DMS79 treated with DMSO at 0.1 percent for 48 hours (cell line): ENCODE measurements around the gene UBE2Z.
A peak's percentile ranks its signal among the peaks of the same experiment; 100 is the strongest.
"Not testable (repeated sequence)": the region's sequence is repeated elsewhere in the genome, so short reads cannot be mapped to it uniquely, and the experiment has no call there.

Source experiments
- DNase-seq: peaks from one replicate; lab custom pipeline; 2025; lab: John Stamatoyannopoulos, UW

UBE2Z gene

GRCh38 chr17:48908047-48908843 lies at the start of gene UBE2Z:
Gene UBE2Z (plus strand): TSS chr17:48908407. CDS start chr17:48908504, 97 bp downstream.
- DNase-seq = peak; percentile 79

- no peak for DNase-seq
Observed at GRCh38 chr17:48860034-48860433, 48.2 kb upstream of the UBE2Z start.

GRCh38 chr17:48860456-48860855 lies 47.8 kb upstream of the UBE2Z start:
- DNase-seq = no peak

- no peak for DNase-seq
Observed at GRCh38 chr17:48868916-48869500, 39.2 kb upstream of the UBE2Z start.

GRCh38 chr17:48869821-48870318 lies 38.3 kb upstream of the UBE2Z start:
- DNase-seq = no peak

- no peak for DNase-seq
Observed at GRCh38 chr17:48871035-48871550, 37.1 kb upstream of the UBE2Z start.

- no peak for DNase-seq
Observed at GRCh38 chr17:48871551-48872351, 36.5 kb upstream of the UBE2Z start.

- not testable (repeated sequence) for DNase-seq
Observed at GRCh38 chr17:48872409-48872808, 35.8 kb upstream of the UBE2Z start.

GRCh38 chr17:48873209-48873608 lies 35.0 kb upstream of the UBE2Z start:
- DNase-seq = no peak

GRCh38 chr17:48873696-48874443 lies 34.3 kb upstream of the UBE2Z start:
- DNase-seq = no peak

GRCh38 chr17:48878920-48879898 lies 29.0 kb upstream of the UBE2Z start:
- peak; percentile 49 for DNase-seq

- no peak for DNase-seq
Observed at GRCh38 chr17:48882272-48882671, 25.9 kb upstream of the UBE2Z start.

GRCh38 chr17:48883171-48883570 lies 25.0 kb upstream of the UBE2Z start:
- no peak for DNase-seq

- no peak for DNase-seq
Observed at GRCh38 chr17:48890086-48890485, 18.1 kb upstream of the UBE2Z start.

- no peak for DNase-seq
Observed at GRCh38 chr17:48892940-48893645, 15.1 kb upstream of the UBE2Z start.

- DNase-seq = no peak
Observed at GRCh38 chr17:48893646-48894508, 14.3 kb upstream of the UBE2Z start.

- no peak for DNase-seq
Observed at GRCh38 chr17:48894886-48895285, 13.3 kb upstream of the UBE2Z start.

- no peak for DNase-seq
Observed at GRCh38 chr17:48901241-48901640, 7.0 kb upstream of the UBE2Z start.

- DNase-seq = no peak
Observed at GRCh38 chr17:48903401-48903800, 4.8 kb upstream of the UBE2Z start.
